KBM-7 (cell line): ENCODE results near the gene SPPL2C.

ENCODE experiments used
- DNase-seq: peaks from one replicate; pipeline ENCODE4 v3.0.0-alpha.2; 2015
- in situ Hi-C: fragments of 300-500 bp; cut with MboI; formaldehyde crosslinking; loops from 2 replicates; pipeline ENCODE4 v1.14.3; 2020; ENCODE audit warnings: low sequenced_read_pairs, low pct_unique_long_range_greater_than_20kb, mixed read lengths

SPPL2C gene

GRCh38 chr17:45869676-45870341 is 25.1 kb downstream of the SPPL2C start:
- in situ Hi-C loops, result no loop called here
- no peak for DNase-seq

- in situ Hi-C loops, result no loop called here
- no peak for DNase-seq
These were observed 25.8 kb downstream of the SPPL2C start for GRCh38 chr17:45870342-45870974.

GRCh38 chr17:45871718-45872117 is 27.0 kb downstream of the SPPL2C start:
- in situ Hi-C loops, result no loop called here

DNA sequence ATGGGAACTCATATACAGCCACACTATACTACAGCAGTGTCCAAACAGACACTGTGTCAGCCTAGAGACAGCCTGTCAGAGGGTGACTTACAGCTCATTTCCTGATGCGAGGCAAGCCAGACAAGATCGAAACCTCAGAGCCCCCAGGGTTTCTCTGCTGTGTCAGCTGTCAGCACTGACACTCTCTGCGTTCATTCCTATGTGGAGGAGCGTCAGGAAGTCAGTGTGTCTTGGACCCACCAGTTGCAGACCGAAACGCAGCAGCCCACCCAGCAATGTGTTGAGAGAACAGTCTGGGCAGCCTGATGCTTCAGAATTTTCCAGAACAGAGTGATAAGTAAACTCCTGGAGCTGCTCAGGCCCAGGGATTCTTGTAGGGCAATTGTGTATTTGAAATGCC is 29.0 kb downstream of the SPPL2C start:
- DNase-seq, result peak; percentile 28
- in situ Hi-C loops, result no loop called here

More at GRCh38 chr17:45871718-45872117, 27.0 kb downstream of the SPPL2C start:
- no peak for DNase-seq

GRCh38 chr17:45874151-45874550 is 29.5 kb downstream of the SPPL2C start:
- DNase-seq, result no peak
- in situ Hi-C loops, result no loop called here

DNA sequence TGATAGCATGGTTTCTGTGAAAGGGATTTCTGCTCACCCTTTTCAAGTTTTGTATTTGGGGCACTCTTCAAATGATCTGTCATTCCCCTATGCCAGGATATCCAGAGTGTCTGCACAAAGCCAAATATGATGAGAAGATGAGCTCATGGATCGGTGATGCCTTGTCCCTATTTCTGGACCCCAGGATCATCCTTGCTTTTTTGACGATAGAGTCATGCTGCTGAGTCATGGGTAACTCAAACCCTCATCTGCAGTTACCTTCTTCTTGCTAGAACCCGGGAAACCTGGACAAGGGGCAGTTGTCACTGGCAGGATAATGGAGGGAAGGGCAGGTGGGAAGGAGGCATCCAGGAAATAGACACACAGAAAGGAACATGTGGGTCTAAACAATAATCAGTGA is 31.9 kb downstream of the SPPL2C start:
- in situ Hi-C loops, result no loop called here
- DNase-seq, result no peak

GRCh38 chr17:45877467-45877866 is 32.8 kb downstream of the SPPL2C start:
- in situ Hi-C loops, result no loop called here
- DNase-seq, result no peak

DNA sequence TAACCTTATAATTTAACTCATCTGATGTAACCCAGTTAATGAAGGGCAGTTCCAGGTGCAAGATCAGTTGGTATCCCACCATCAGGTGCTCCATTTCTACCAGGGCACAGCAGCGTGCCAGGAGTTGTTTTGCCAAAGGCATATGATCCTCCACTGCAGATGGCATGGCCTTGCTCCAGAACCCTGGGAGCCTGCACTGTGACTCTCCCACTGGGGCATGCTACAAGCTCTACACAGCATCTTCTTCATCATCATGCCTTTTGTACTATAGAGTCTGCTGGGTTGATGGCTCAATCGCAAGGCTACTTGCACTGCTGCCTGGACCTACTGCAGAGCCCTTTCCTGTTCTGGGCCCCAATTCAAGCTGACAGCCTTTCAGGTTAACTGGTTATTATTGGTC is 38.4 kb downstream of the SPPL2C start:
- in situ Hi-C loops, result no loop called here
- DNase-seq, result no peak

DNA sequence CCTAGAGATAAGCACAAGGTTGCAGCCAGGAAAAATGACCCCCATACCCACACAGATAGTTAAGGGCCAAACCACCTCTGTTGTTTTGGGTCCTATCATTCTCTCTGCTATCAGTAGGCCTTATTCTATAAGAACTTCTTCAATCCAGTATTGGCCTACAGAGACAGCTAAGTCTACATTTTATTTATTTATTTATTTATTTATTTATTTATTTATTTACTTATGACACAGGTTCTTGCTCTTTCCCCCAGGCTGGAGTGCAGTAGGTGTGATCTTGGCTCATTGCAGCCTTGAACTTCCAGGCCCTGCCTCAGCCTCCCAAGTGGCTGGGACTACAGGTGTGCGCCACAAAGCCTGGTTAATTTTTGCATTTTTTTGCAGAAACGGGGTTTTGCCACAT is 42.2 kb downstream of the SPPL2C start:
- in situ Hi-C loops, result no loop called here
- DNase-seq, result no peak

GRCh38 chr17:45888392-45888791 is 43.7 kb downstream of the SPPL2C start:
- DNase-seq, result no peak
- in situ Hi-C loops, result no loop called here

GRCh38 chr17:45889579-45889978 is 44.9 kb downstream of the SPPL2C start:
- in situ Hi-C loops, result no loop called here
- DNase-seq, result no peak

DNA sequence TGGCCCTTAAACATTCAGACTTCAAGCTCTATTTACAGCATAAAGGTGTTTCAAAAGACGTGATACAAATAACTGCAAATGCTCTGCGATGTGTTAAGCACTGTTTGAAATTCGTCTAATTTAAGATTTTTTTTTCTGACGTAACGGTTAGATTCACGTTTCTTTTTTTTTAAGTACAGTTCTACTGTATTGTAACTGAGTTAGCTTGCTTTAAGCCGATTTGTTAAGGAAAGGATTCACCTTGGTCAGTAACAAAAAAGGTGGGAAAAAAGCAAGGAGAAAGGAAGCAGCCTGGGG is 49.0 kb downstream of the SPPL2C start:
- DNase-seq, result no peak
- in situ Hi-C loops, result no loop called here

DNA sequence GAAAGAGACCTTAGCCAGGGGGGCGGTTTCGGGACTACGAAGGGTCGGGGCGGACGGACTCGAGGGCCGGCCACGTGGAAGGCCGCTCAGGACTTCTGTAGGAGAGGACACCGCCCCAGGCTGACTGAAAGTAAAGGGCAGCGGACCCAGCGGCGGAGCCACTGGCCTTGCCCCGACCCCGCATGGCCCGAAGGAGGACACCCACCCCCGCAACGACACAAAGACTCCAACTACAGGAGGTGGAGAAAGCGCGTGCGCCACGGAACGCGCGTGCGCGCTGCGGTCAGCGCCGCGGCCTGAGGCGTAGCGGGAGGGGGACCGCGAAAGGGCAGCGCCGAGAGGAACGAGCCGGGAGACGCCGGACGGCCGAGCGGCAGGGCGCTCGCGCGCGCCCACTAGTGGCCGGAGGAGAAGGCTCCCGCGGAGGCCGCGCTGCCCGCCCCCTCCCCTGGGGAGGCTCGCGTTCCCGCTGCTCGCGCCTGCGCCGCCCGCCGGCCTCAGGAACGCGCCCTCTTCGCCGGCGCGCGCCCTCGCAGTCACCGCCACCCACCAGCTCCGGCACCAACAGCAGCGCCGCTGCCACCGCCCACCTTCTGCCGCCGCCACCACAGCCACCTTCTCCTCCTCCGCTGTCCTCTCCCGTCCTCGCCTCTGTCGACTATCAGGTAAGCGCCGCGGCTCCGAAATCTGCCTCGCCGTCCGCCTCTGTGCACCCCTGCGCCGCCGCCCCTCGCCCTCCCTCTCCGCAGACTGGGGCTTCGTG is 49.5 kb downstream of the SPPL2C start, which contains the start of gene MAPT:
TSS of gene MAPT (plus strand) at position 533 of the 763 bp plus-strand sequence. CDS start 67,784 bp downstream, outside the sequence.
- peak; percentile 89 for DNase-seq
- in situ Hi-C loops, result no loop called here

- in situ Hi-C loops, result no loop called here
- no peak for DNase-seq
These were observed 50.8 kb downstream of the SPPL2C start for GRCh38 chr17:45895304-45895968.

- in situ Hi-C loops, result no loop called here
- no peak for DNase-seq
These were observed 51.5 kb downstream of the SPPL2C start for GRCh38 chr17:45895969-45896785.
